ENCODE results near the gene SIL1. TPM values are rescaled to one million over a fixed set of nuclear protein-coding genes. Genes with fewer than 3 reads are reported as not detected.
"Not testable (repeated sequence)": the region's sequence is repeated elsewhere in the genome, so short reads cannot be mapped to it uniquely, and the experiment has no call there.

Gene SIL1
- total and polyA plus RNA-seq, 2 of the 8 experiments (the other 6 are each of a cell fraction or from before 2014, with no cell fraction given), result 8.3 to 12.8 TPM

DNA sequence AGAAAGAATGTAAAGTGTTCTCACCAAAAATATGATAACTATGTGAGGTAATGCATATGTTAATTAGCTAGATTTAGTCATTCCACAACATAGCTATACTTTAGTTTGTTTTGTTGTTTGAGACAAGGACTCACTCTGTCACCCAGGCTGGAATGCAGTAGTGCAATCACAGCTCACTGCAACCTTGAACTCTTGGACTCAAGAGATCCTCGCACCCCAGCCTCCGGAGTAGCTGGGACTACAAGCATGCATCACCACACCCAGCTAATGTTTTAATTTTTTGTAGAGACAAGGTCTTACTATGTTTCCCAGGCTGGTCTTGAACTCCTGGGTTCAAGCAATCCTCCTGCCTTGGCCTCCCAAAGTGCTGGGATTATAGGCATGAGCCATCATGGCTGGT, 124.2 kb downstream of the SIL1 start:
- FAIRE-seq; H3K4me3 ChIP-seq (ENCODE audit: extremely low read depth in 1 of 4, insufficient read depth in 2 of 4, low read depth in 3 of 4, low read length in 4 of 4); H3K23me2 ChIP-seq (ENCODE audit: low read depth, low read length); H2BK120ac ChIP-seq (replicated peaks; ENCODE audit: low read depth, low read length); H3K14ac ChIP-seq (ENCODE audit: insufficient read length); H2BK5ac ChIP-seq (ENCODE audit: low read depth, low read length); H3K27me3 ChIP-seq (replicated peaks in 1 of 4; ENCODE audit: control insufficient read depth in 3 of 4, extremely low read depth in 1 of 4, insufficient read depth in 3 of 4, low read length in 3 of 4); H3K4me1 ChIP-seq (replicated peaks in 1 of 4; ENCODE audit: control insufficient read depth in 3 of 4, insufficient read depth in 4 of 4, low read length in 3 of 4); H3K9ac ChIP-seq (replicated peaks in 1 of 4; ENCODE audit: extremely low read depth in 1 of 4, low read depth in 3 of 4, low read length in 3 of 4); H3K23ac ChIP-seq (ENCODE audit: insufficient read length); H4K91ac ChIP-seq (replicated peaks; ENCODE audit: insufficient read length, low read length); H2AFZ ChIP-seq (ENCODE audit: low read length); H2AK5ac ChIP-seq (ENCODE audit: low read depth, low read length); H3K4me2 ChIP-seq (ENCODE audit: insufficient read depth in 1 of 2, low read depth in 2 of 2, low read length in 2 of 2); H3K4ac ChIP-seq (replicated peaks; ENCODE audit: insufficient read length, low read depth, low read length); H2BK20ac ChIP-seq (ENCODE audit: low read length); H3K18ac ChIP-seq (ENCODE audit: extremely low read depth, low read length); DNase-seq (ENCODE audit: low read depth in 1 of 2, low spot score in 2 of 2); H2BK12ac ChIP-seq (ENCODE audit: low read depth, low read length); H4K5ac ChIP-seq (ENCODE audit: insufficient read length, low read depth, low read length); H4K20me1 ChIP-seq (replicated peaks in 1 of 2; ENCODE audit: control insufficient read depth in 1 of 2, insufficient read depth in 2 of 2, low read length in 2 of 2); H4K8ac ChIP-seq (ENCODE audit: extremely low read depth, insufficient read depth, low read length); H3K56ac ChIP-seq (replicated peaks; ENCODE audit: insufficient read length, low read depth, low read length); H3K36me3 ChIP-seq (ENCODE audit: control insufficient read depth in 2 of 4, insufficient read depth in 4 of 4, low read length in 3 of 4); H3K27ac ChIP-seq (ENCODE audit: low read depth, low read length); H2BK15ac ChIP-seq (ENCODE audit: low read length); H3K79me2 ChIP-seq (ENCODE audit: control insufficient read depth in 1 of 2, insufficient read depth in 2 of 2, low read length in 2 of 2); H3K9me3 ChIP-seq (ENCODE audit: insufficient read depth in 2 of 2, low read depth in 1 of 2, low read length in 1 of 2); H3K79me1 ChIP-seq (ENCODE audit: low read depth, low read length): not testable (repeated sequence)
- POLR2A ChIA-PET (ENCODE audit: partially characterized antibody), result interaction anchor here (0.6 kb wide), 2 partner anchors 316 to 321 kb away, joined by 3 to 4 read pairs; no protein-coding TSS in a partner anchor
- 100% methylated on average over 2 of the region's 2 CpGs; no CpG with 5 or more reads in 1 of the 2 experiments for WGBS, 2 experiments (ENCODE audit: extremely low coverage in 1 of 2, insufficient coverage in 1 of 2, insufficient read length in 1 of 2, insufficient replicate concordance in 2 of 2, low coverage in 1 of 2, low lambda C conversion rate in 2 of 2, missing lambda C conversion rate in 1 of 2)
- CTCF ChIA-PET (ENCODE audit: partially characterized antibody), result interaction anchor here (0.6 kb wide), 1 partner anchor 293 kb away, joined by 3 read pairs; no protein-coding TSS in a partner anchor
